Esophagus squamous epithelium (tissue), 5 donors: ENCODE data around the gene EGFL8. TPM values are rescaled to one million over a fixed set of nuclear protein-coding genes. Genes with fewer than 3 reads are reported as not detected.

Experiments
- DNase-seq: peaks from one replicate; lab custom pipeline; 2025; lab: John Stamatoyannopoulos, UW
- H3K27ac ChIP-seq, 4 donors: fragments of 200-600 bp; sonication (generic); one replicate each; pipeline ENCODE4 v1.5.1; 2016 to 2019; ENCODE audit warnings: mild to moderate bottlenecking in 1 of 4
- H3K27me3 ChIP-seq, 4 donors: fragments of 200-600 bp; sonication (generic); 1 replicate in 3 of 4; 2 replicates in 1 of 4; pipeline versions ENCODE4 v1.5.1 to v1.6.0; 2017 to 2021; ENCODE audit warnings: antibody characterized with exemption in 1 of 4
- H3K36me3 ChIP-seq, 3 donors: fragments of 200-600 bp; sonication (generic); one replicate each; pipeline ENCODE4 v1.5.1; 2016 to 2019
- H3K4me1 ChIP-seq, 3 donors: fragments of 200-600 bp; sonication (generic); one replicate each; pipeline ENCODE4 v1.5.1; 2017 to 2019
- H3K4me3 ChIP-seq, 4 donors: fragments of 200-600 bp; sonication (generic); 1 replicate in 3 of 4; 2 replicates in 1 of 4; pipeline ENCODE4 v1.5.1; 2016 to 2019; ENCODE audit warnings: mild to moderate bottlenecking in 2 of 4, moderate library complexity in 1 of 4
- H3K9me3 ChIP-seq, 3 donors: fragments of 200-600 bp; sonication (generic); one replicate each; pipeline ENCODE4 v1.5.1; 2016 to 2019
- CTCF ChIP-seq, 6 experiments: fragments of 450-650 bp in 4 of 6; fragments of 200-600 bp in 2 of 6; sonication (generic) in 2 of 6; IDR thresholded peaks; one replicate each; pipeline ENCODE4 v1.5.1; 2016 to 2019; ENCODE audit warnings: antibody characterized with exemption in 6 of 6, mild to moderate bottlenecking in 4 of 6, moderate library complexity in 4 of 6
- POLR2A ChIP-seq, 4 donors: fragments of 450-650 bp; IDR thresholded peaks; one replicate each; pipeline ENCODE4 v1.6.1; 2017; ENCODE audit warnings: antibody characterized with exemption in 4 of 4, mild to moderate bottlenecking in 4 of 4, moderate library complexity in 3 of 4
- WGBS, 2 donors: methylation state at CpG; one replicate each; pipeline ENCODE4 v1.1.5; 2018; 5-methylcytosine and 5-hydroxymethylcytosine counted together
- intact Hi-C: fragments of 100-400 bp; cut with DNase I; formaldehyde crosslinking; loops from one replicate; pipeline ENCODE4 v1.15.0; 2022
- total RNA-seq, 4 donors: library from RNA; depleted of rRNA; stranded (reverse); fragments of >200 nt; gene quantifications; one replicate each; pipeline ENCODE4 v1.1.0, GENCODE V29; 2016
- donor health status: DM: yes; HTN: yes; CAD: no.

EGFL8 gene
- total RNA-seq, 4 donors from 2014 or later, result 4.8 to 15.1 (median 8.2) TPM

- peak; percentile 97 for DNase-seq
- Histone ChIP-seq H3K36me3 (peaks cover 0 to 39% (median 29%) of the 10 kb centered on the region in 3 donors), H3K4me1 (peaks cover 28 to 79% (median 31%) of the 10 kb centered on the region in 3 donors), H3K9me3 (no peaks in the 10 kb centered on the region), H3K27ac (peak within 1 kb of the TSS; percentile 85 to 98 (median 96)), H3K27me3 (no peaks in the 10 kb centered on the region), H3K4me3 (peak within 1 kb of the TSS; percentile 61 to 95 (median 84))
- TF ChIP-seq CTCF (IDR thresholded peaks at IDR 0.05) (peak in 1 of 6 experiments; percentile 21), POLR2A (IDR thresholded peaks at IDR 0.05) (peak in 3 of 4 donors; percentile 60 to 72 (median 61))
- 0 to 3% methylated on average over 4 to 22 of the region's 44 CpGs for WGBS, 2 donors
- intact Hi-C loops, result no loop called here
Measured at GRCh38 chr6:32127717-32128592, 36.4 kb upstream of the EGFL8 start, which contains the start of gene ATF6B. Gene ATF6B (minus strand): TSS chr6:32128246. CDS start chr6:32128207, 39 bp downstream.

- DNase-seq, result no peak
- intact Hi-C loops, result no loop called here
- Histone ChIP-seq H3K4me1 (peaks cover 28 to 75% (median 31%) of the 10 kb centered on the region in 3 donors), H3K9me3 (no peaks in the 10 kb centered on the region), H3K36me3 (peaks cover 0 to 31% (median 23%) of the 10 kb centered on the region in 3 donors), H3K27ac (peak overlapping the region; percentile 85 to 98 (median 96)), H3K27me3 (no peaks in the 10 kb centered on the region), H3K4me3 (peak overlapping the region; percentile 42 to 95 (median 84))
- TF ChIP-seq POLR2A (IDR thresholded peaks at IDR 0.05) (no peak), CTCF (IDR thresholded peaks at IDR 0.05) (no peak)
- WGBS, 2 donors, result 83 to 88% methylated on average over 7 to 10 of the region's 13 CpGs
Measured at GRCh38 chr6:32128751-32129296, 35.6 kb upstream of the EGFL8 start.

- Histone ChIP-seq H3K27ac (peak overlapping the region; percentile 85 to 98 (median 96)), H3K27me3 (no peaks in the 10 kb centered on the region), H3K4me1 (peaks cover 28 to 68% (median 31%) of the 10 kb centered on the region in 3 donors), H3K36me3 (peaks cover 0 to 24% (median 18%) of the 10 kb centered on the region in 3 donors), H3K9me3 (no peaks in the 10 kb centered on the region), H3K4me3 (peak overlapping the region; percentile 42 to 95 (median 75))
- intact Hi-C loops, result no loop called here
- WGBS, 2 donors, result 8 to 12% methylated on average over 14 to 16 of the region's 22 CpGs
- TF ChIP-seq POLR2A (IDR thresholded peaks at IDR 0.05) (no peak), CTCF (IDR thresholded peaks at IDR 0.05) (no peak)
- no peak for DNase-seq
Measured at GRCh38 chr6:32129297-32130088, 34.9 kb upstream of the EGFL8 start.

GRCh38 chr6:32131439-32131948 lies 32.9 kb upstream of the EGFL8 start:
- Histone ChIP-seq H3K4me3 (no peak overlapping the region), H3K36me3 (peaks cover 0 to 4% (median 0%) of the 10 kb centered on the region in 3 donors), H3K9me3 (no peaks in the 10 kb centered on the region), H3K27me3 (no peaks in the 10 kb centered on the region), H3K27ac (peak overlapping the region in 3 of 4 donors; percentile 45 to 98 (median 96)), H3K4me1 (peaks cover 27 to 54% (median 31%) of the 10 kb centered on the region in 3 donors)
- no peak for TF ChIP-seq POLR2A (IDR thresholded peaks at IDR 0.05)
- TF ChIP-seq CTCF (IDR thresholded peaks at IDR 0.05), result no peak
- no peak for DNase-seq
- intact Hi-C loops, result no loop called here
- 79 to 82% methylated on average over 9 to 13 of the region's 14 CpGs for WGBS, 2 donors
